ENCODE measurements around the gene ARHGAP24. TPM values are rescaled to one million over a fixed set of nuclear protein-coding genes. Genes with fewer than 3 reads are reported as not detected.

The ARHGAP24 gene
- total RNA-seq, 6 experiments from 2014 or later = 4.0 to 7.3 (median 6.1) TPM

- WGBS (ENCODE audit: insufficient coverage, low coverage, low lambda C conversion rate, missing lambda C conversion rate) = 40% methylated on average over 5 of the region's 5 CpGs
- Histone ChIP-seq H3K4me1 (no peaks in the 10 kb centered on the region), H3K4me3 (no peak overlapping the region), H3K27ac (no peak overlapping the region), H3K27me3 (no peaks in the 10 kb centered on the region), H3K36me3 (no peaks in the 10 kb centered on the region), H3K9me3 (no peaks in the 10 kb centered on the region)
- intact Hi-C loops (cut with DNase I) = no loop called here
- ATAC-seq = no peak
- DNase-seq = no peak
- TF ChIP-seq CTCF (IDR thresholded peaks at IDR 0.05) = no peak
- TF ChIP-seq POLR2A (IDR thresholded peaks at IDR 0.05) = no peak
These were observed 44.3 kb upstream of the ARHGAP24 start for GRCh38 chr4:85430697-85431096.

- TF ChIP-seq CTCF (IDR thresholded peaks at IDR 0.05) (no peak), POLR2A (IDR thresholded peaks at IDR 0.05) (no peak)
- Histone ChIP-seq H3K9me3 (no peaks in the 10 kb centered on the region), H3K36me3 (no peaks in the 10 kb centered on the region), H3K4me3 (no peak overlapping the region), H3K27ac (no peak overlapping the region), H3K27me3 (no peaks in the 10 kb centered on the region), H3K4me1 (no peaks in the 10 kb centered on the region)
- WGBS (ENCODE audit: insufficient coverage, low coverage, low lambda C conversion rate, missing lambda C conversion rate) = 58% methylated on average over 3 of the region's 3 CpGs
- ATAC-seq (no peak), DNase-seq (no peak)
- intact Hi-C loops (cut with DNase I) = no loop called here
These were observed 43.8 kb upstream of the ARHGAP24 start for GRCh38 chr4:85431156-85431555.

- ATAC-seq (no peak), DNase-seq (no peak)
- no peak overlapping the region for H3K27ac ChIP-seq
- WGBS (ENCODE audit: insufficient coverage, low coverage, low lambda C conversion rate, missing lambda C conversion rate) = 92% methylated on average over 1 of the region's 1 CpG
- H3K4me1 ChIP-seq = no peaks in the 10 kb centered on the region
- TF ChIP-seq POLR2A (IDR thresholded peaks at IDR 0.05) = no peak
- TF ChIP-seq CTCF (IDR thresholded peaks at IDR 0.05) = no peak
- no peak overlapping the region for H3K4me3 ChIP-seq
- H3K27me3 ChIP-seq = no peaks in the 10 kb centered on the region
- H3K9me3 ChIP-seq = no peaks in the 10 kb centered on the region
- intact Hi-C loops (cut with DNase I) = no loop called here
- H3K36me3 ChIP-seq = no peaks in the 10 kb centered on the region
These were observed 43.0 kb upstream of the ARHGAP24 start for GRCh38 chr4:85431881-85432485.

- intact Hi-C loops (cut with DNase I) = no loop called here
These were observed 29.8 kb upstream of the ARHGAP24 start for GRCh38 chr4:85445050-85445639.

More at GRCh38 chr4:85445050-85445639, 29.8 kb upstream of the ARHGAP24 start:
- no peak overlapping the region for H3K27ac ChIP-seq
- no peak for ATAC-seq
- H3K4me1 ChIP-seq = no peaks in the 10 kb centered on the region
- no peak for TF ChIP-seq POLR2A (IDR thresholded peaks at IDR 0.05)
- TF ChIP-seq CTCF (IDR thresholded peaks at IDR 0.05) = no peak
- H3K27me3 ChIP-seq = no peaks in the 10 kb centered on the region
- no peak for DNase-seq
- H3K4me3 ChIP-seq = no peak overlapping the region
- no peaks in the 10 kb centered on the region for H3K9me3 ChIP-seq
- H3K36me3 ChIP-seq = no peaks in the 10 kb centered on the region
- WGBS (ENCODE audit: insufficient coverage, low coverage, low lambda C conversion rate, missing lambda C conversion rate) = 24% methylated on average over 1 of the region's 1 CpG

All from right lobe of liver (tissue), 6 donors.